HUES48 (cell line): ENCODE results near the gene IRF6.

Experiments
- H3K27ac ChIP-seq: one replicate; pipeline ENCODE4 v1.7.0; 2013; ENCODE audit warnings: low read depth, low read length, inconsistent platforms
- H3K27me3 ChIP-seq: 2 replicates; pipeline ENCODE4 v1.6.1; 2013; ENCODE audit warnings: mild to moderate bottlenecking, low read length; ENCODE audit not compliant: control insufficient read depth, insufficient read depth
- H3K36me3 ChIP-seq: 2 replicates; pipeline ENCODE4 v1.6.1; 2013; ENCODE audit warnings: low read length; ENCODE audit not compliant: control insufficient read depth, insufficient read depth
- H3K4me1 ChIP-seq: 2 replicates; pipeline ENCODE4 v1.6.1; 2013; ENCODE audit warnings: mild to moderate bottlenecking, low read length; ENCODE audit not compliant: control insufficient read depth, insufficient read depth
- H3K4me3 ChIP-seq: 2 replicates; pipeline ENCODE4 v1.5.1; 2013; ENCODE audit warnings: mild to moderate bottlenecking, low read depth, low read length
- H3K9ac ChIP-seq: 2 replicates; pipeline ENCODE4 v1.6.1; 2013; ENCODE audit warnings: mild to moderate bottlenecking, low read depth, low read length, moderate library complexity
- H3K9me3 ChIP-seq: 2 replicates; pipeline ENCODE4 v1.6.1; 2013; ENCODE audit warnings: low read length; ENCODE audit not compliant: control insufficient read depth, insufficient read depth

IRF6 gene

DNA sequence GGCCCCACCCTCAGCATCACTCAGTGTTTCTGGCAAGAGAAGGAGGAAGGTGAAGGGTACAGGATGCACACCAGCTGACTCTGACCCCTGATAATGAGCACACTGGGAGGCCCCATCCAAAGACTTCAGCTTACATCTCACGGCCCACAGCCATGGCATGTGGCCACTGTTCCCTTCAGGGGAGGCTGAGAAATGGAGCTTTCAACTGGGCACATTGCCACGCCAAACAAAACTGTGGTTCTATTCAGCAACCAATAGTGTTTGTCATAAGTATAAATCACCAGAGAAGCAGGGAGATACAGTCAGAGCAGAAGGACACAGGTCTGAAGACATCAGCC lies 62.8 kb downstream of the IRF6 start:
- peaks cover 3% of the 10 kb centered on the region for H3K4me1 ChIP-seq
- H3K9me3 ChIP-seq, result no peaks in the 10 kb centered on the region
- no peaks in the 10 kb centered on the region for H3K36me3 ChIP-seq
- peaks cover 10% of the 10 kb centered on the region for H3K27me3 ChIP-seq
- H3K27ac ChIP-seq, result no peak overlapping the region
- H3K9ac ChIP-seq, result no peak overlapping the region
- H3K4me3 ChIP-seq, result no peak overlapping the region

DNA sequence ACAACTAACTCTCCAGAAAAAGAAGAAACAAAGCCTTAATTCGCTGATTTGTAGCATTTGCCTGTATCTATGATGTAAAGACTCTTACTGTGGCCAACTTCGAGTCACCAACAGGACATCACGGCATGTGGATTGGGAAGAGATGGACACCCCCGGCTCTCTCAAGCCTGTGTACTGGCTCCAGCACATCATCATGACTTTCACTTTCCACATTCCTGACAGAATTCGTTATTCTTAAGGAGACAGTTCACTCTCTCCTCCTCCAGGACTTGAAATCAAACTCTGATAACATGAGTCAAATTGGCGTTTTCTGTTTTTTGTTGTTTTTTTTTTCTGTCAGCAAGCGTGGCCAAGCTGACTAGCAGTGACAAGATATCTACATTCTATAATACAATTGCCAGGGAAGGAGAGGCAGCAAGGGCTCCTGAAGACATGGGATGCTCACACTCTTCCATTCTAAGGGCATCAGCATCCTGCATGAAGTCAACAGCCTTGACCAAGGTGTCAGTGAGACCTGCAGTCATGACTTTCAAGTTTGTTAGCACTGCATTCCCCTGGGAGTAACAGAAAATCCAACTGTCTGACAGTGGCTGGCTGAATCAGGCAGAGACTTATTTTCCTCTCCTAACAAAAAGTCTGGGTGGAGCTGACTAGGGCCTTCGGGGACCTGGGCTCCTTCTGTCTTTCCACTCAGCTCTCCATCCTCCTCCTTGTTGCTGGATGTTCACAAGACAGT lies 63.4 kb downstream of the IRF6 start:
- Histone ChIP-seq H3K27ac (no peak overlapping the region), H3K9me3 (no peaks in the 10 kb centered on the region)

DNA sequence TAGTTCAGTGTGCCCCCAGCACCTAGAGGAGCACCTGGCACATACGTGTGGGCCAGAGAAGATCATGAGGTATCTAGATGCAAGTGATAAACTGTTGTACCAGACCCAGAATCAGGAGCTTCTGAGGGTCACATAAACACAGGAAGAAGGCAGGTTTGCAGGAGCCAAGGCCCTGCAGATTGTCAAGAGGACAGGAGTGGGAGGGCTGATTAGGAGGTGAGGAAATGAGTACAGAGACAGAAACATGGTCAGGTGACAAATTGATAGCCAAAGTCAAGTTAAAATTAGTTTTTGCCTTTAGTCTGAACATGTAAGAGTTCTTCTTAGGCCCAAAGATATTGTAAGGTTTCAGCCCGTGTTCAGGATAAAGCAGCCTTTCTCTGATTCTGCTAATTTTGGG lies 64.1 kb downstream of the IRF6 start:
- peaks cover 6% of the 10 kb centered on the region for H3K27me3 ChIP-seq
- no peak overlapping the region for H3K27ac ChIP-seq
- no peaks in the 10 kb centered on the region for H3K9me3 ChIP-seq
- no peaks in the 10 kb centered on the region for H3K36me3 ChIP-seq
- H3K4me1 ChIP-seq, result no peaks in the 10 kb centered on the region
- H3K9ac ChIP-seq, result no peak overlapping the region
- H3K4me3 ChIP-seq, result no peak overlapping the region

More for the DNA sequence above, 63.4 kb downstream of the IRF6 start:
- Histone ChIP-seq H3K4me1 (no peaks in the 10 kb centered on the region), H3K27me3 (peaks cover 8% of the 10 kb centered on the region), H3K36me3 (no peaks in the 10 kb centered on the region), H3K9ac (no peak overlapping the region), H3K4me3 (no peak overlapping the region)

DNA sequence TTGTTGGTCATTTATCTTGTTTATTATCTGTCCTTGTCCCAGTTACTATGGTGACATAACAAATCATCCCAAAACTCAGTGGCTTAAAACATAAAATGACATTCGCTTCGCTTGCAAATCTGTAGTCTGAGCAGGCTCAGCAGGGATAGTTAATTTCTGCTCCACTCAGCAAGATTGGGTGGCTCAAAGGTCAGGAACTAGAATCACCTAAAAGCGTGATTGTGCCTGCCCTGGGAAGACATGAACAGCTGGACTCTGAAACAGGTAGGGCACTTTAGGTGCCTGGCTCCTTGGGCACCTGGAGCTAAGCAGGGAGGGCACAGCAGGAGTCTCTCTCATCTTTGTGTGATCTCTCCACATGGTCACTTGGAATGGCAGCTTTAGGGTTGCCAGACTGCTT lies 64.7 kb downstream of the IRF6 start:
- no peaks in the 10 kb centered on the region for H3K36me3 ChIP-seq
- no peak overlapping the region for H3K27ac ChIP-seq
- no peak overlapping the region for H3K4me3 ChIP-seq
- no peaks in the 10 kb centered on the region for H3K9me3 ChIP-seq
- H3K4me1 ChIP-seq, result no peaks in the 10 kb centered on the region
- H3K27me3 ChIP-seq, result no peaks in the 10 kb centered on the region; the same call in 1 of the 2 replicates
- H3K9ac ChIP-seq, result no peak overlapping the region

DNA sequence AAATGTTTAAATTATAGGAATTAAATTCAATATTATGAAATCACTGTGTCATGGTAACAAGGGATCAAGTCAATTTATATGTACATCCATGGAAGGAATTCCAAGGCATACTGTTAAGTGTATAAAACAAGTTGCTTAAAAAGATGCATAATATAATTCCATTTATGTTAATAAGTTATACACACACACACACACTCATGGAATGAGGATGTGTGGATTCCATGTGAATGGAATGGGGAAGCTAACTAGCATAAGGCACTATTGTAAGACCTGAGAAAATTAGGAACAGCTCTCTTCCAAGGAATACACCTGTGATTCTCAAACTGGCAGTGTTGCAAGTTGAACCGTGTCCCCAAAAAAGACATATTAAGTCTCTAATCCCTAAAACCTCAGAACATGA lies 67.7 kb downstream of the IRF6 start:
- no peak overlapping the region for H3K4me3 ChIP-seq
- no peak overlapping the region for H3K9ac ChIP-seq
- no peaks in the 10 kb centered on the region; the same call in 1 of the 2 replicates for H3K27me3 ChIP-seq
- H3K4me1 ChIP-seq, result no peaks in the 10 kb centered on the region
- H3K27ac ChIP-seq, result no peak overlapping the region
- no peaks in the 10 kb centered on the region for H3K36me3 ChIP-seq
- H3K9me3 ChIP-seq, result no peaks in the 10 kb centered on the region

DNA sequence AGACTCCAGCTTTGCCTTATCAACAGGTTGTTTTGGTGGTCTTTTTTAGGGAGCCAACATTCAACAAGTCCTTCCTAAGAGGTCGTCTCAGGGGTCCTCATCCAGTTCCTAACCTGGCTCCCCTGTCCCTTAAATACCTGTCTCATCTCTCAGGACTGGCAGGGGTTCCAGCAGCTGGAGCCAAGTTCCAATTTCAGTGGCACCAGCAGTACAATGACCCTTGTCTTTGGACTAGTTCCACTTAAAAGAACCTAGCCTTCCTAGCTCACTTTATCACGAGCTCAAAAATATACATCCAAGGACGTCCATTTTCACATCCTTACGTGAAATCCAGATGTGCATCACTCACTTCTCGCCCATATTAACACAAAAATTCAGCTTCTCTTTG lies 68.8 kb downstream of the IRF6 start:
- H3K9ac ChIP-seq, result no peak overlapping the region
- H3K27ac ChIP-seq, result no peak overlapping the region
- no peaks in the 10 kb centered on the region for H3K9me3 ChIP-seq
- no peak overlapping the region for H3K4me3 ChIP-seq
- no peaks in the 10 kb centered on the region for H3K36me3 ChIP-seq
- H3K4me1 ChIP-seq, result no peaks in the 10 kb centered on the region
- no peaks in the 10 kb centered on the region; the same call in 1 of the 2 replicates for H3K27me3 ChIP-seq

DNA sequence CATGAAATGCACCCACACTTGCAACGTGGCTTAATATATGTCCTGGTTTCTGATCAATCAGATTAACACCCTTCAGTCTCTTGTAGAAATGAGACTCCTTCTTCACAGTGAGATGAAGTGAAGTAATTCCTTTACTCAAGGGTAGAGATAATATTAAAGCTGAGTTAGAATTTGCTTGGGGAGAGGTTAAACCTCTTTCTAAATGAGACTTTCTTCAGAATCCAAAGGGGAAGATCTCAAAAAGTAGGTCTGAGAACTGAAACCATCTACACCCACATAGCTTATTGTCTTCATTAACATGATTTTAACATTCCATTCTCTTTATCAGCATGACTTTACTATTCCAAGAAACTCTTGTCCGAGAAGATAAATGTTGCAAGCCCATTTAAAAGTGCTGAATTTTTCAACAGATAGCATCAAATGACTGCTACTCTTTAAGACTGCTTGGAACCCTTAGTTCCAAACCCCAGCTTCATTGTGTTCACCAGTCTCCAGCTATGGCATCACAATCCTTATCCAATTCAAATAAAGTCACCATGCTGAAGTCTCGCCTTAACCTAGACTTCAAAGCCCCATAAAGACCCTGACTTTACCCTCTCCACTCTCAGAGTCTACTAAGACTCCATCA lies 69.3 kb downstream of the IRF6 start:
- H3K27ac ChIP-seq, result no peak overlapping the region
- H3K9ac ChIP-seq, result no peak overlapping the region
- no peak overlapping the region for H3K4me3 ChIP-seq
- no peaks in the 10 kb centered on the region for H3K4me1 ChIP-seq
- no peaks in the 10 kb centered on the region for H3K36me3 ChIP-seq
- H3K27me3 ChIP-seq, result no peaks in the 10 kb centered on the region; the same call in 1 of the 2 replicates
- no peaks in the 10 kb centered on the region for H3K9me3 ChIP-seq
